Breast epithelium (tissue), 4 donors: ENCODE results near the gene EPHB3. TPM values are rescaled to one million over a fixed set of nuclear protein-coding genes. Genes with fewer than 3 reads are reported as not detected.

Experiments
- DNase-seq, 2 donors: peaks; one replicate each; pipeline ENCODE4 v3.0.0-alpha.2; 2019; ENCODE audit warnings: low spot score in 2 of 2
- H3K27ac ChIP-seq, 2 donors: fragments of 200-600 bp; sonication (generic) in 1 of 2; one replicate each; pipeline ENCODE4 v1.5.1; 2016 to 2019; ENCODE audit warnings: mild to moderate bottlenecking in 1 of 2
- H3K27me3 ChIP-seq, 2 donors: fragments of 200-600 bp; sonication (generic) in 1 of 2; one replicate each; pipeline versions ENCODE4 v1.5.1 to v1.6.0; 2017 to 2019; ENCODE audit warnings: control low read depth in 1 of 2, mild to moderate bottlenecking in 1 of 2
- H3K36me3 ChIP-seq: fragments of 200-600 bp; one replicate; pipeline ENCODE4 v1.5.1; 2019
- H3K4me1 ChIP-seq, 2 donors: fragments of 200-600 bp; sonication (generic); one replicate each; pipeline ENCODE4 v1.5.1; 2016 to 2019; ENCODE audit warnings: control low read depth in 1 of 2
- H3K4me3 ChIP-seq, 3 donors: fragments of 200-600 bp; sonication (generic); 1 replicate in 2 of 3; 2 replicates in 1 of 3; pipeline ENCODE4 v1.5.1; 2016 to 2019; ENCODE audit warnings: mild to moderate bottlenecking in 3 of 3, moderate library complexity in 2 of 3
- H3K9me3 ChIP-seq, 2 donors: fragments of 200-600 bp; sonication (generic) in 1 of 2; one replicate each; pipeline ENCODE4 v1.5.1; 2016 to 2019; ENCODE audit warnings: control low read depth in 1 of 2
- CTCF ChIP-seq, 3 donors: fragments of 450-650 bp; IDR thresholded peaks; one replicate each; pipeline ENCODE4 v1.5.1; 2016 to 2017; ENCODE audit warnings: antibody characterized with exemption in 3 of 3, mild to moderate bottlenecking in 3 of 3, moderate library complexity in 3 of 3
- POLR2A ChIP-seq: fragments of 450-650 bp; IDR thresholded peaks from one replicate; pipeline ENCODE4 v1.6.1; 2016; ENCODE audit warnings: antibody characterized with exemption, mild to moderate bottlenecking, moderate library complexity
- POLR2AphosphoS5 ChIP-seq, 3 donors: sonication (generic); formaldehyde crosslinking; IDR thresholded peaks; one replicate each; pipeline ENCODE4 v1.6.1; 2017; ENCODE audit warnings: antibody characterized with exemption in 3 of 3
- intact Hi-C: fragments of 100-400 bp; cut with DNase I; formaldehyde crosslinking; loops from one replicate; pipeline ENCODE4 v1.15.1; 2023; ENCODE audit warnings: low total_unique reads
- total RNA-seq, 3 donors: library from RNA; depleted of rRNA; stranded (reverse); fragments of >200 nt; gene quantifications; one replicate each; pipeline ENCODE4 v1.1.0, GENCODE V29; 2016

EPHB3 gene
- total RNA-seq, 3 donors from 2014 or later, result 0.32 to 25.3 (median 7.9) TPM

GRCh38 chr3:184523825-184524615 lies 37.6 kb upstream of the EPHB3 start:
- Histone ChIP-seq H3K4me3 (no peak overlapping the region), H3K27ac (no peak overlapping the region), H3K36me3 (no peaks in the 10 kb centered on the region), H3K27me3 (peaks cover 0 to 20% of the 10 kb centered on the region in 2 donors), H3K4me1 (no peaks in the 10 kb centered on the region), H3K9me3 (no peaks in the 10 kb centered on the region)
- TF ChIP-seq CTCF (IDR thresholded peaks at IDR 0.05) (no peak), POLR2A (no peak), POLR2AphosphoS5 (IDR thresholded peaks at IDR 0.05) (no peak)
- DNase-seq, result no peak
- intact Hi-C loops, result no loop called here

GRCh38 chr3:184524981-184525336 lies 36.6 kb upstream of the EPHB3 start:
- Histone ChIP-seq H3K4me1 (no peaks in the 10 kb centered on the region), H3K9me3 (no peaks in the 10 kb centered on the region), H3K27me3 (peaks cover 0 to 20% of the 10 kb centered on the region in 2 donors), H3K27ac (peak overlapping the region; percentile 64 to 82), H3K36me3 (no peaks in the 10 kb centered on the region), H3K4me3 (peak overlapping the region; percentile 45 to 64 (median 58))
- DNase-seq, result no peak
- intact Hi-C loops, result no loop called here
- TF ChIP-seq POLR2AphosphoS5 (IDR thresholded peaks at IDR 0.05) (no peak), CTCF (IDR thresholded peaks at IDR 0.05) (no peak), POLR2A (no peak)

GRCh38 chr3:184525337-184526087 lies 36.1 kb upstream of the EPHB3 start:
- Histone ChIP-seq H3K36me3 (no peaks in the 10 kb centered on the region), H3K9me3 (no peaks in the 10 kb centered on the region), H3K27me3 (peaks cover 0 to 20% of the 10 kb centered on the region in 2 donors), H3K4me3 (peak overlapping the region; percentile 45 to 64 (median 58)), H3K4me1 (no peaks in the 10 kb centered on the region), H3K27ac (peak overlapping the region; percentile 64 to 82)
- TF ChIP-seq POLR2AphosphoS5 (IDR thresholded peaks at IDR 0.05), result no peak
- TF ChIP-seq POLR2A, result no peak
- no peak for TF ChIP-seq CTCF (IDR thresholded peaks at IDR 0.05)
- intact Hi-C loops, result no loop called here
- DNase-seq, result peak in 1 of 2 donors; percentile 49

DNA sequence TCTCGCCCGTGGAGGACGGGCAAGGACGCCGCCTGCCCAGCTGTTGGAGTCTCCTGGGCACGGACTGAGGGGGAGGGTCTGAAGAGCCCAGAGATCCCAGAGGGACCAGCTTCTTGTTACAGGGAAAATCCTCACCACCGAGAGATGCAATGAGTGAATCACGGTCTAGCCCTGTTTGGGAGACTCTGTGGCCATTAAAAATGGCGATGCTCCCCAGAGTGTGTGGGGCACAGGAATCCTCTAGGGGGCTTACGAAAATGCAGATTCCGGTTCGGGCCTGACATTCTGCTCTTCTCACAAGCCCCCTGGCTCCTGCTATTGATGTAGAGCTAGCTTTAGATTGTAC lies 35.5 kb upstream of the EPHB3 start:
- intact Hi-C loops, result no loop called here
- no peaks in the 10 kb centered on the region for H3K9me3 ChIP-seq
- H3K27me3 ChIP-seq, result peaks cover 0 to 20% of the 10 kb centered on the region in 2 donors
- DNase-seq, result no peak
- peak overlapping the region; percentile 64 to 82 for H3K27ac ChIP-seq
- TF ChIP-seq POLR2AphosphoS5 (IDR thresholded peaks at IDR 0.05) (no peak), POLR2A (no peak), CTCF (IDR thresholded peaks at IDR 0.05) (no peak)
- peak overlapping the region; percentile 45 to 64 (median 58) for H3K4me3 ChIP-seq
- no peaks in the 10 kb centered on the region for H3K36me3 ChIP-seq
- no peaks in the 10 kb centered on the region for H3K4me1 ChIP-seq
